PC-3 (cell line): ENCODE measurements around the gene ARHGAP15. TPM values are rescaled to one million over a fixed set of nuclear protein-coding genes. Genes with fewer than 3 reads are reported as not detected.

Experiments
- ATAC-seq: fragments of 200-7000 bp; cut with Tn5 transposase; 2 replicates; pipeline ENCODE4 v1.9.1; 2020; ENCODE audit warnings: mild to moderate bottlenecking, moderate library complexity
- BruUV-seq: library from RNA; stranded (reverse); fragments of 400-500 nt; replicated peaks from 2 replicates; lab custom pipeline; 2021; lab: Mats Ljungman, UMichigan
- CTCF ChIA-PET: fragments of 300-600 bp; sonication (Branson Sonifier 250); formaldehyde crosslinking; loops from one replicate; lab custom pipeline; 2022; ENCODE audit warnings: antibody characterized with exemption; lab: Charles Lee
- POLR2A ChIA-PET: fragments of 300-600 bp; sonication (Branson Sonifier 250); formaldehyde crosslinking; loops from one replicate; lab custom pipeline; 2022; ENCODE audit warnings: antibody characterized with exemption; ENCODE audit not compliant: unreplicated experiment; lab: Charles Lee
- DNase-seq: peaks from one replicate; pipeline ENCODE4 v3.0.0-alpha.2; 2015
- H2AFZ ChIP-seq: fragments of 300-600 bp; sonication (generic); 2 replicates; pipeline ENCODE4 v1.6.0; 2016; ENCODE audit warnings: antibody characterized with exemption, low read length
- H3F3A ChIP-seq: fragments of 300-600 bp; sonication (generic); one replicate; pipeline ENCODE4 v1.6.0; 2017; ENCODE audit warnings: antibody characterized with exemption, low read length, control low read depth, mild to moderate bottlenecking; ENCODE audit not compliant: unreplicated experiment
- H3K27ac ChIP-seq: fragments of 300-600 bp; sonication (generic); 2 replicates; pipeline ENCODE4 v1.5.1; 2016; ENCODE audit warnings: mild to moderate bottlenecking, low read length
- H3K27me3 ChIP-seq: fragments of 300-600 bp; sonication (generic); 2 replicates; pipeline ENCODE4 v1.6.1; 2016; ENCODE audit warnings: low read length, mixed read lengths
- H3K36me3 ChIP-seq: fragments of 300-600 bp; sonication (generic); 2 replicates; pipeline ENCODE4 v1.6.1; 2016; ENCODE audit warnings: low read depth, mixed run types, low read length, mixed read lengths
- H3K4me1 ChIP-seq: fragments of 300-600 bp; sonication (generic); 2 replicates; pipeline ENCODE4 v1.5.1; 2016; ENCODE audit warnings: low read length; ENCODE audit not compliant: insufficient read depth
- H3K4me2 ChIP-seq: fragments of 300-600 bp; sonication (generic); 2 replicates; pipeline ENCODE4 v1.6.0; 2016; ENCODE audit warnings: low read length
- H3K4me3 ChIP-seq: fragments of 300-600 bp; sonication (generic); 2 replicates; pipeline ENCODE4 v1.5.1; 2016; ENCODE audit warnings: mild to moderate bottlenecking, low read length, mixed read lengths
- H3K79me2 ChIP-seq: fragments of 300-600 bp; sonication (generic); 2 replicates; pipeline ENCODE4 v1.6.1; 2017; ENCODE audit warnings: low read length, mixed read lengths
- H3K9ac ChIP-seq: fragments of 300-600 bp; sonication (generic); 2 replicates; pipeline ENCODE4 v1.6.0; 2016; ENCODE audit warnings: mild to moderate bottlenecking, low read length
- H3K9me2 ChIP-seq: fragments of 300-600 bp; sonication (generic); replicated peaks from 2 replicates; pipeline ENCODE4 v1.6.1; 2016; ENCODE audit warnings: mixed run types, low read length, mixed read lengths
- H3K9me3 ChIP-seq: fragments of 300-600 bp; sonication (generic); 2 replicates; pipeline ENCODE4 v1.6.1; 2016; ENCODE audit warnings: low read length, mixed read lengths
- H4K20me1 ChIP-seq: fragments of 300-600 bp; sonication (generic); 2 replicates; pipeline ENCODE4 v1.6.1; 2016; ENCODE audit warnings: low read length, mixed read lengths
- CTCF ChIP-seq: fragments of 300-600 bp; sonication (generic); conservative IDR thresholded peaks from 2 replicates; pipeline ENCODE4 v1.5.1; 2017; ENCODE audit warnings: antibody characterized with exemption, low read depth, mild to moderate bottlenecking, low read length
- EZH2 ChIP-seq: fragments of 300-600 bp; sonication (generic); IDR thresholded peaks from one replicate; pipeline ENCODE4 v1.6.1; 2017; ENCODE audit warnings: antibody characterized with exemption, mild to moderate bottlenecking, low read length; ENCODE audit not compliant: unreplicated experiment
- EZH2phosphoT487 ChIP-seq: fragments of 300-600 bp; sonication (generic); IDR thresholded peaks from 2 replicates; pipeline ENCODE4 v1.6.1; 2018; ENCODE audit warnings: mild to moderate bottlenecking, antibody characterized with exemption, low read length, borderline replicate concordance
- intact Hi-C: fragments of 100-400 bp; cut with micrococcal nuclease; formaldehyde crosslinking; loops from 2 replicates; pipeline ENCODE4 v1.9.0; 2023
- total RNA-seq: library from RNA; depleted of rRNA; stranded (reverse); fragments of >200 nt; gene quantifications from 2 replicates; pipeline ENCODE4 v1.2.3, GENCODE V29; 2014

The ARHGAP15 gene
- total RNA-seq, 1 experiment from 2014 or later: not detected

DNA sequence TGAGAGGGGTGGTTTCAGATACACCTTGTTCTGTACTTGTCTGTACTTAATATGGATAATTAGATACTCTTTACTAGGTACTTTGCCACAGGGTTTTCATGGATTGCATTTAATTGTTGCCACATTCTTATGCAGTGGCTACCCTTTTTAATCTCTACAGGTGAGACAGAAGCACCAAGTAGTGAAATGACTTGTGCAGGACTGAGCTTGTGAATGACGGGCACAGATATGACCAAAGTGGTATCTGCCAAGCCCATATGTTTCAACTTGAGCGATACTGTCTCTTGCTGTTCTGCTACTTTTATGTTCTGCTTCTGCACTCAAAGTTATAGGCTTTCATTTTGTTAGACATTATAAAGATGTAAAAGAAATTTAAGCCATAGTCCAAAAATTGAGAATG lies 288.2 kb downstream of the ARHGAP15 start:
- H3K27ac ChIP-seq: no peak overlapping the region
- no peaks in the 10 kb centered on the region for H3K9me2 ChIP-seq
- no TSS peak for BruUV-seq
- H3K79me2 ChIP-seq: no peaks in the 10 kb centered on the region
- no peak for TF ChIP-seq EZH2
- no peak for TF ChIP-seq EZH2phosphoT487
- no peak for TF ChIP-seq CTCF
- DNase-seq: no peak
- no peak for ATAC-seq
- ChIA-PET CTCF (no interaction called here), POLR2A (no interaction called here)
- H4K20me1 ChIP-seq: no peaks in the 10 kb centered on the region
- no peaks in the 10 kb centered on the region for H3K27me3 ChIP-seq
- intact Hi-C loops: no loop called here
- H3F3A ChIP-seq: no peaks in the 10 kb centered on the region
- H3K9ac ChIP-seq: no peak overlapping the region
- H2AFZ ChIP-seq: no peak overlapping the region
- H3K4me2 ChIP-seq: no peak overlapping the region
- H3K4me1 ChIP-seq: no peaks in the 10 kb centered on the region
- H3K4me3 ChIP-seq: no peak overlapping the region
- H3K9me3 ChIP-seq: no peaks in the 10 kb centered on the region
- H3K36me3 ChIP-seq: no peaks in the 10 kb centered on the region

DNA sequence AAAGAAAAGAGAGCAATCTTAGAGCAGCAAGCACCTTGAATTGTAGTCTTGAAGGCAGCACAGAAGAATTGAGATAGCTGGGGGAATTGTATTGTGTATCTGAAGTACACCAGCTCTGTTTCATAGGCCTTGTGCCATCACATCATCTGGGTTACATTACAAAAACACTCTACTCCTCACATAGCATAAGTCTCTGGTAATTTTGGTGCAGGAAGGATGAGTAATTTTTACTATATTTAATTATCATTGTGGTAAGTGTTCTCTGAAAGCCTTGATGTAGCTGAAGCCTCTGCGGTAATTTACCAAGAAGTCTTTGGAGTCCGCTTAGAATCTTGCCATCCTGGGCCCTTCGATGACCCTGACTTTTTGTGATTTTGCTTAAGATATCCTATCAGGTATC lies 291.1 kb downstream of the ARHGAP15 start:
- ATAC-seq: no peak
- TF ChIP-seq EZH2: no peak
- no peak for TF ChIP-seq CTCF
- TF ChIP-seq EZH2phosphoT487: no peak

GRCh38 chr2:143422681-143423080 lies 293.5 kb downstream of the ARHGAP15 start:
- POLR2A ChIA-PET: no interaction called here

More for the DNA sequence above, 291.1 kb downstream of the ARHGAP15 start:
- Histone ChIP-seq H3K9ac (no peak overlapping the region), H3K9me2 (no peaks in the 10 kb centered on the region), H3K4me3 (no peak overlapping the region), H4K20me1 (no peaks in the 10 kb centered on the region), H2AFZ (no peak overlapping the region), H3K27me3 (no peaks in the 10 kb centered on the region), H3K27ac (no peak overlapping the region), H3K4me1 (peaks cover 6% of the 10 kb centered on the region), H3K9me3 (no peaks in the 10 kb centered on the region), H3K36me3 (no peaks in the 10 kb centered on the region), H3F3A (no peaks in the 10 kb centered on the region), H3K79me2 (no peaks in the 10 kb centered on the region), H3K4me2 (no peak overlapping the region)
- POLR2A ChIA-PET: no interaction called here
- no peak for DNase-seq
- CTCF ChIA-PET: no interaction called here
- intact Hi-C loops: no loop called here
- no TSS peak for BruUV-seq

More at GRCh38 chr2:143422681-143423080, 293.5 kb downstream of the ARHGAP15 start:
- no peak overlapping the region for H3K4me2 ChIP-seq
- no peaks in the 10 kb centered on the region for H4K20me1 ChIP-seq
- DNase-seq: no peak
- H3K9ac ChIP-seq: no peak overlapping the region
- H3K4me1 ChIP-seq: peaks cover 10% of the 10 kb centered on the region
- intact Hi-C loops: no loop called here
- no peaks in the 10 kb centered on the region for H3K79me2 ChIP-seq
- no peaks in the 10 kb centered on the region for H3K9me3 ChIP-seq
- TF ChIP-seq CTCF: no peak
- no peak for TF ChIP-seq EZH2
- no peak for TF ChIP-seq EZH2phosphoT487
- H3K36me3 ChIP-seq: no peaks in the 10 kb centered on the region
- CTCF ChIA-PET: no interaction called here
- no peak overlapping the region for H3K4me3 ChIP-seq
- no peak overlapping the region for H2AFZ ChIP-seq
- no peaks in the 10 kb centered on the region for H3F3A ChIP-seq
- H3K27ac ChIP-seq: no peak overlapping the region
- no peaks in the 10 kb centered on the region for H3K9me2 ChIP-seq
- ATAC-seq: no peak
- no peaks in the 10 kb centered on the region for H3K27me3 ChIP-seq
- BruUV-seq: no TSS peak
